ENCODE data around the gene GGN.

DNA sequence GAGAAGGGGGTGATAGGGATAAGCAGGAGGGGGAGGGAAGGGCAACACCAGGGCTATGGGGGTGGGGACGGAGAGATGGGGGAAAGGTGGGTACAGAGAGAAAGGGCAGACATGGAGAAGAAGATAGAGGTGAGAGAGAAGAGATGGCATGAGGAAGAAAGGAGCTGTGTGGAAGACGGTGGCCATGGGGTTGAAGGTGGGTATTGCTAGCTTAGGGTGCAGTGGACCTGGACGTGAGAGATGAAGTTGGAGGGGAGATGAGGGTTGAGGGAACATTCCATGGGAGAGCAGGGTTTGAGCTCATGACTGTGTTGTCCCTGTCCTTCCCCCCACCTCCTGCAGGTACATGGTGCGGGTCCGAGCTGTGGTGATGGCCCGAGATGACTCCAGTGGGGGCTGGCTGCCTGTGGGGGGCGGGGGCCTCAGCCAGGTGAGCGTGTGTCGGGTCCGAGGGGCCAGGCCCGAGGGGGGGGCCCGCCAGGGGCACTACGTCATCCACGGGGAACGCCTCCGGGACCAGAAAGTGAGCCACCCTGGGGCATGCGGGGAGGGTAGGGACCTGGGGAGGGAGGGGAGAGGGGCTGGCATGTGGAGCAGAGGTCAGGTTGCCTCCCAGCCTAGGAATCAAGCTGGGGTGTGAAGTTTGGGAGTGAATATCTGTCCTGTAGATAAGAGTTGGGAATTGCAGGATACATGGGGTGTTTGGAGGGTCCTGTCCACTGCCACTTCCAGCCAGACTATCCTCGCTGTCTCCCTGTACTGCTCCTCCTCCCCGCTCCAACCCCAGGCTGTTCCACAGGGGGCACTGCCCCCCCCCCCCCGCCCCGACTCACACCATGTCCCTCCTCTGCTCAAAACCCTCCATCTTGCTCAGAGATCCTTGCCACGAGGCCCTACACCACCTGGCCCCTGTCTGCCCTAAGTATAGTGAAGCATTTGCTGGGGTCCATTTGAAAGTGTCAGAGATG lies 2.4 kb upstream of the GGN start:
- TF ChIP-seq, protein P1, sequence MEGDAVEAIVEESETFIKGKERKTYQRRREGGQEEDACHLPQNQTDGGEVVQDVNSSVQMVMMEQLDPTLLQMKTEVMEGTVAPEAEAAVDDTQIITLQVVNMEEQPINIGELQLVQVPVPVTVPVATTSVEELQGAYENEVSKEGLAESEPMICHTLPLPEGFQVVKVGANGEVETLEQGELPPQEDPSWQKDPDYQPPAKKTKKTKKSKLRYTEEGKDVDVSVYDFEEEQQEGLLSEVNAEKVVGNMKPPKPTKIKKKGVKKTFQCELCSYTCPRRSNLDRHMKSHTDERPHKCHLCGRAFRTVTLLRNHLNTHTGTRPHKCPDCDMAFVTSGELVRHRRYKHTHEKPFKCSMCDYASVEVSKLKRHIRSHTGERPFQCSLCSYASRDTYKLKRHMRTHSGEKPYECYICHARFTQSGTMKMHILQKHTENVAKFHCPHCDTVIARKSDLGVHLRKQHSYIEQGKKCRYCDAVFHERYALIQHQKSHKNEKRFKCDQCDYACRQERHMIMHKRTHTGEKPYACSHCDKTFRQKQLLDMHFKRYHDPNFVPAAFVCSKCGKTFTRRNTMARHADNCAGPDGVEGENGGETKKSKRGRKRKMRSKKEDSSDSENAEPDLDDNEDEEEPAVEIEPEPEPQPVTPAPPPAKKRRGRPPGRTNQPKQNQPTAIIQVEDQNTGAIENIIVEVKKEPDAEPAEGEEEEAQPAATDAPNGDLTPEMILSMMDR (conservative IDR thresholded peaks at IDR 0.05 in 1 of 2, IDR thresholded peaks at IDR 0.05 in 1 of 2; ENCODE audit: low read depth in 1 of 2, low read length in 2 of 2), result no peak
- no peak for TF ChIP-seq EZH2 (IDR thresholded peaks at IDR 0.05; ENCODE audit: low read length, missing control alignments)

Measured in fibroblast of lung (primary cell).